Tibial artery (tissue), 4 donors: ENCODE results near the gene MYOCD.

Experiments
- DNase-seq, 2 donors: peaks; one replicate each; pipeline ENCODE4 v3.0.0-alpha.2; 2019
- H3K27ac ChIP-seq, 2 donors: fragments of 200-600 bp; sonication (generic) in 1 of 2; 1 replicate in 1 of 2; 2 replicates in 1 of 2; pipeline ENCODE4 v1.5.1; 2018 to 2019; ENCODE audit warnings: mild to moderate bottlenecking in 1 of 2
- H3K27me3 ChIP-seq, 2 donors: fragments of 200-600 bp; sonication (generic) in 1 of 2; one replicate each; pipeline versions ENCODE4 v1.5.1 to v1.6.0; 2016 to 2019
- H3K36me3 ChIP-seq, 3 donors: fragments of 200-600 bp; sonication (generic) in 2 of 3; one replicate each; pipeline ENCODE4 v1.5.1; 2016 to 2019; ENCODE audit warnings: mild to moderate bottlenecking in 2 of 3
- H3K4me1 ChIP-seq, 4 donors: fragments of 200-600 bp; sonication (generic) in 2 of 4; 1 replicate in 3 of 4; 2 replicates in 1 of 4; pipeline ENCODE4 v1.5.1; 2016 to 2019
- H3K4me3 ChIP-seq, 2 donors: fragments of 200-600 bp; sonication (generic) in 1 of 2; 1 replicate in 1 of 2; 2 replicates in 1 of 2; pipeline ENCODE4 v1.5.1; 2018 to 2019; ENCODE audit warnings: mild to moderate bottlenecking in 2 of 2
- H3K9me3 ChIP-seq, 3 donors: fragments of 200-600 bp; sonication (generic) in 1 of 3; one replicate each; pipeline ENCODE4 v1.5.1; 2016 to 2019
- intact Hi-C: fragments of 100-400 bp; cut with DNase I; formaldehyde crosslinking; loops from one replicate; pipeline ENCODE4 v1.15.0; 2023; ENCODE audit warnings: low total_unique reads
- TF ChIP-seq, protein P1 (sequence below), 2 experiments: fragments of 200-600 bp in 1 of 2; fragments of 450-650 bp in 1 of 2; IDR thresholded peaks; one replicate each; pipeline ENCODE4 v1.5.1; 2017 to 2019; ENCODE audit warnings: antibody characterized with exemption in 2 of 2, mild to moderate bottlenecking in 1 of 2, moderate library complexity in 1 of 2

The MYOCD gene

DNA sequence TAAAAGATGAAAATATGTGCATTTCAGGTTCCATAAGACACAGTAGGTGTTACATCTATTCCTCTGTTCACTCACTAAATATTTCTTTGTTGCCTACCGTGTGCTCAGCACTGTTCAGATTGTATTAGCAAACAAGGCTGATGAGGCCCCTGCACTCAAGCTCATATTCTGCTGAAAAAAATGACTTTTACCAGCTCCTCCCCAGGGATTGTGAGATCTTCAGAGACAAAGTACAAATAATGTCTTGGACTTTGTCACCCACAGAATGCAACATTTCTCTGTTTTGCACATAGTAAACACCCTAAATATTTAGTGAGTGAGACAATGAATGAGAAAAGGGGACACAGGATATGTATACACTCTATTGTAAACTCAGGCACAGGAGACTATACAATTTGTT is 21.9 kb upstream of the MYOCD start:
- TF ChIP-seq, protein P1, sequence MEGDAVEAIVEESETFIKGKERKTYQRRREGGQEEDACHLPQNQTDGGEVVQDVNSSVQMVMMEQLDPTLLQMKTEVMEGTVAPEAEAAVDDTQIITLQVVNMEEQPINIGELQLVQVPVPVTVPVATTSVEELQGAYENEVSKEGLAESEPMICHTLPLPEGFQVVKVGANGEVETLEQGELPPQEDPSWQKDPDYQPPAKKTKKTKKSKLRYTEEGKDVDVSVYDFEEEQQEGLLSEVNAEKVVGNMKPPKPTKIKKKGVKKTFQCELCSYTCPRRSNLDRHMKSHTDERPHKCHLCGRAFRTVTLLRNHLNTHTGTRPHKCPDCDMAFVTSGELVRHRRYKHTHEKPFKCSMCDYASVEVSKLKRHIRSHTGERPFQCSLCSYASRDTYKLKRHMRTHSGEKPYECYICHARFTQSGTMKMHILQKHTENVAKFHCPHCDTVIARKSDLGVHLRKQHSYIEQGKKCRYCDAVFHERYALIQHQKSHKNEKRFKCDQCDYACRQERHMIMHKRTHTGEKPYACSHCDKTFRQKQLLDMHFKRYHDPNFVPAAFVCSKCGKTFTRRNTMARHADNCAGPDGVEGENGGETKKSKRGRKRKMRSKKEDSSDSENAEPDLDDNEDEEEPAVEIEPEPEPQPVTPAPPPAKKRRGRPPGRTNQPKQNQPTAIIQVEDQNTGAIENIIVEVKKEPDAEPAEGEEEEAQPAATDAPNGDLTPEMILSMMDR (IDR thresholded peaks at IDR 0.05) = no peak
- Histone ChIP-seq H3K27ac (no peak overlapping the region), H3K36me3 (no peaks in the 10 kb centered on the region), H3K9me3 (no peaks in the 10 kb centered on the region), H3K4me1 (peaks cover 0 to 7% (median 2%) of the 10 kb centered on the region in 4 donors), H3K4me3 (no peak overlapping the region), H3K27me3 (no peaks in the 10 kb centered on the region)
- no peak for DNase-seq
- intact Hi-C loops = no loop called here

DNA sequence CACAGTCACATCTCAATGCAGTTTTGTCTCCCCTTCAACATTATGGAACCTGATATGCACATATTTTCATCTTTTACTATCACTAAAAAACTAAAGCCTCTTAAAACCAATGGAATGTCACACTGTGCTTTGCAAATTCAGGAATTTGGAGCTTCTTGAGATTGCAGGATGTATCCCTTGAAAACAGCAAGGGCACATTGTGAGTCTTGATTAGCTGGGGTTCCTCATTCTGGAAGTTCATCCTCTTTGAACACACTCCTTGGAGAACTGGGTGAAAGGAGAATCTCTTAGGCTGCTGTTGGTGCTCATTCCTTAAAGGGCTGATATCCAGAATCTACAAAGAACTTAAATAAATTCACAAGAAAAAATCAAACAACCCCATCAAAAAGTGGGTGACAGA is 21.1 kb upstream of the MYOCD start:
- TF ChIP-seq, protein P1 (IDR thresholded peaks at IDR 0.05) = no peak
- Histone ChIP-seq H3K27ac (no peak overlapping the region), H3K4me3 (no peak overlapping the region), H3K4me1 (no peaks in the 10 kb centered on the region), H3K9me3 (no peaks in the 10 kb centered on the region), H3K36me3 (no peaks in the 10 kb centered on the region), H3K27me3 (no peaks in the 10 kb centered on the region)
- intact Hi-C loops = no loop called here
- DNase-seq = no peak

DNA sequence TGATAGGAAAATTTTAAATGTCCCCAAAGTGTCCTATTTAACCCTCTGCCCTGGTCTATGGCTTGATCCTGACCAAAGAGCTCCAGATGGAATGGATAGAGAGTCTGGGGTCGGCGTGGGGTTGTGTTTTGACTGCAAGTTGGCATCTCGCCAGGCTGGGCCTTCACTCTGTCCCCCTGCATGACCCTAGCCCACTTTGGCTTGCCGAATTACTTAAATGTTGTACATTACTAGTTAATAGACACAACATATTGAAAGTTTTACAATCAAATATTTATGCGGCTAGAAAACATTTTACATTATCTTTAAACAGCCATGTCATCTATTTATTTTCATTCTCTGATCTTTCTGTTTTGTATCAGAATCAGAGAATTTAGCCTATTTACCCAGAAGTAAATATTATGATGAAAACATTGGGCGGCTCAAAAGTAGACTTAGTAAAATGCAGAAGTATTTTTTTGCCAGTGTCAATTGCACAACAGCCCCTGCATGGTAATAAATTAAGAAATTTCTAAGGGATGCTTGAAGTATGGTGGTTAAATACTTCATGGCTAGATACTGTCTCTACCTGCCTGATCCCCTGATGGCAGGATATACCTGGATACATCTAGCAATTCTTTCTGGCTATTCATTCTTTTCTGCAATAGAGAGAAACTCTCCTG is 18.8 kb upstream of the MYOCD start:
- intact Hi-C loops = no loop called here
- no peaks in the 10 kb centered on the region for H3K27me3 ChIP-seq
- no peaks in the 10 kb centered on the region for H3K36me3 ChIP-seq
- H3K9me3 ChIP-seq = no peaks in the 10 kb centered on the region
- TF ChIP-seq, protein P1 (IDR thresholded peaks at IDR 0.05) = no peak
- no peak for DNase-seq
- H3K4me3 ChIP-seq = no peak overlapping the region
- peaks cover 0 to 14% (median 3%) of the 10 kb centered on the region in 4 donors for H3K4me1 ChIP-seq
- H3K27ac ChIP-seq = no peak overlapping the region

DNA sequence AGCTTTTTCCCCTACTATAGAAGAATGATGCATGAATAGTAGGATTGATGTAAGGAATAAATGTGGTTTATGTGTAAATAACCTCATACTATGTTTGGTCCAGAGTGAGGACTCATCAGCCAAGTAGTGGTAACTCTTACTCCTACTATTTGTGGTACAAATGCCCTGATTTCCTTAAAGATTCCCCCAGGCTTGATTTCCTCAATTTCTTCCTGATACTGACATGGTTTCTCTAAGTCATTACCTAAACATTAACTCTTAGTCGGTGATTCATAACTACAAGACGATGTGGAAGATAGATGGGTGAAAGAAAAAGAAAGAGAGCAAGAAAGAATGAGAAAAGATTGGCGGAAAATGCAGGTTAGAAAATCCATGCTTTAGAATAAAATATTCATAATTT is 17.2 kb upstream of the MYOCD start:
- Histone ChIP-seq H3K4me1 (peaks cover 0 to 14% (median 3%) of the 10 kb centered on the region in 4 donors), H3K4me3 (no peak overlapping the region), H3K27me3 (no peaks in the 10 kb centered on the region), H3K27ac (no peak overlapping the region), H3K36me3 (no peaks in the 10 kb centered on the region), H3K9me3 (no peaks in the 10 kb centered on the region)
- no peak for DNase-seq
- TF ChIP-seq, protein P1 (IDR thresholded peaks at IDR 0.05) = no peak
- intact Hi-C loops = no loop called here

DNA sequence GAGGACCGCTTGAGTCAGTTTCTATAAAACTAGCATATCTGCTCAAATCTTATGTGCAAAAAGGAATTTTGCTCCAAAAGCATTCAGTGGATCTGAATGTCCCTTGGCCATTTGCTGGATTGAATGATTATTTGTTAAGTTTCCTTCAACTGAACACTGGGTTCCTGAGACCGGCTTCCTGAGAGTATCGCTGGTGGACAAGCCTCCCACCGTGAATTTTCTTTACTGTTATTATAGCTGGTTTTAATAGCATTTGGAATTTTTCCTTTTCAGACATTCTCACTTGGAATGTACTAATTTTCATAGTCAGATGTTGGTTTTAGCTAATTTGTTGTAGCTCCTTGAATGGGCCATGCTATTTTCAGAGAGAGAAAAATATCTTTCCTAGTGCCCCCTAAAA is 9.8 kb upstream of the MYOCD start:
- DNase-seq = no peak
- intact Hi-C loops = no loop called here
- Histone ChIP-seq H3K4me1 (peaks cover 0 to 5% (median 0%) of the 10 kb centered on the region in 4 donors), H3K9me3 (no peaks in the 10 kb centered on the region), H3K27ac (no peak overlapping the region), H3K27me3 (no peaks in the 10 kb centered on the region), H3K4me3 (no peak overlapping the region), H3K36me3 (no peaks in the 10 kb centered on the region)
- TF ChIP-seq, protein P1 (IDR thresholded peaks at IDR 0.05) = no peak

DNA sequence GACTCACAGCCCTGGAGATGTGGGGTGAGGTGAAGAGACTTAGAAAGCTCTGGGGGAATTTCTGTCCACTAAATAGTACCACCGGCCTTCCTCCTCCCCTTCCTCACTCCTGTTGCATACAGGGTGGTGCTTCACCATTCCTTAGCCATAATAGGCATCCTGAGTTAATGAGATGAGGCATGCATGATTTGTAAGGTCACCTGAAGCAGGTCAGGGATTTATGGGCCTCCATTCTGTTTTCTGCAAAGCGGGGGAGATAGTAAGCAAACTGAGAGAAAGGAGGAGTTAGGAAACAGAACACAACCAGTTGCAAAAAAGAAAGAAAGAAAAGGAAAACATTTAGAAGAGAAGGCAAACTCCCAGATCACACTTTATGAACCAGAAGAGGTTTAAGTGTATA is 9.3 kb upstream of the MYOCD start:
- Histone ChIP-seq H3K36me3 (no peaks in the 10 kb centered on the region), H3K4me1 (peaks cover 0 to under 1% (median 0%) of the 10 kb centered on the region in 4 donors), H3K27me3 (no peaks in the 10 kb centered on the region), H3K9me3 (no peaks in the 10 kb centered on the region), H3K27ac (no peak overlapping the region), H3K4me3 (no peak overlapping the region)
- TF ChIP-seq, protein P1 (IDR thresholded peaks at IDR 0.05) = no peak
- DNase-seq = no peak
- intact Hi-C loops = no loop called here
